ENCODE data around the gene AP1B1. TPM values are rescaled to one million over a fixed set of nuclear protein-coding genes. Genes with fewer than 3 reads are reported as not detected.
"Not testable (repeated sequence)": the region's sequence is repeated elsewhere in the genome, so short reads cannot be mapped to it uniquely, and the experiment has no call there.

Gene AP1B1
- total and polyA plus RNA-seq, 2 donors: 40.0 to 41.9 TPM

- no peak overlapping the region for H3K27ac ChIP-seq (ENCODE audit: low read depth)
- 87% methylated on average over 6 of the region's 6 CpGs for WGBS
- H3K4me1 ChIP-seq (ENCODE audit: insufficient read depth): no peaks in the 10 kb centered on the region
- H3K4me3 ChIP-seq (ENCODE audit: low read depth, low read length): no peak overlapping the region
- no peaks in the 10 kb centered on the region for H3K36me3 ChIP-seq (ENCODE audit: insufficient read depth)
- no peak for DNase-seq (ENCODE audit: extremely low spot score)
Observed at GRCh38 chr22:29380032-29380781, 8.2 kb downstream of the AP1B1 start.

DNA sequence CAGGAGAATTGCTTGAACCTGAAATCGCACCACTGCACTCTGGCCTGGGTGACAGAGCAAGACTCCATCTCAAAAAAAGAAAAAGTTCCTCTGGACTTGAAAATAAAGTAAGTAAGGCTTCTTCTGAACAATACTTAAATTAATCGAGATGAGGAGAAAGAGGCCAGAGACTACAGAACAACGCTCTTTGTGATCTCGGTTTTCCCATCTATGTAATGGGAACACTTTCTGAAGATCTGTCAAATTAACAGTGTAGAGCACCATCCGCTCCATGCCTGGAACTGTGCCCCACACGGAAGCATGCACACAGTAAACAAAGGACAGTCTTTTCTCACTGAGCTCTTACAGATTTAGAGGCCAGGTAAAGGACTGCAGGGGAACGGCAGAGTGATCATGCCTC is 9.1 kb downstream of the AP1B1 start:
- Histone ChIP-seq H3K4me3 (ENCODE audit: low read depth, low read length) (no peak overlapping the region), H3K27ac (ENCODE audit: low read depth) (no peak overlapping the region), H3K4me1 (ENCODE audit: insufficient read depth) (no peaks in the 10 kb centered on the region), H3K36me3 (ENCODE audit: insufficient read depth) (no peaks in the 10 kb centered on the region)
- no peak for DNase-seq (ENCODE audit: extremely low spot score)
- WGBS: 80% methylated on average over 7 of the region's 7 CpGs

GRCh38 chr22:29377979-29378378 is 10.4 kb downstream of the AP1B1 start:
- Histone ChIP-seq H3K27ac (ENCODE audit: low read depth) (no peak overlapping the region), H3K4me3 (ENCODE audit: low read depth, low read length) (no peak overlapping the region), H3K36me3 (ENCODE audit: insufficient read depth) (no peaks in the 10 kb centered on the region), H3K4me1 (ENCODE audit: insufficient read depth) (no peaks in the 10 kb centered on the region)
- peak; percentile 73 for DNase-seq (ENCODE audit: extremely low spot score)
- WGBS: 75% methylated on average over 7 of the region's 7 CpGs

DNA sequence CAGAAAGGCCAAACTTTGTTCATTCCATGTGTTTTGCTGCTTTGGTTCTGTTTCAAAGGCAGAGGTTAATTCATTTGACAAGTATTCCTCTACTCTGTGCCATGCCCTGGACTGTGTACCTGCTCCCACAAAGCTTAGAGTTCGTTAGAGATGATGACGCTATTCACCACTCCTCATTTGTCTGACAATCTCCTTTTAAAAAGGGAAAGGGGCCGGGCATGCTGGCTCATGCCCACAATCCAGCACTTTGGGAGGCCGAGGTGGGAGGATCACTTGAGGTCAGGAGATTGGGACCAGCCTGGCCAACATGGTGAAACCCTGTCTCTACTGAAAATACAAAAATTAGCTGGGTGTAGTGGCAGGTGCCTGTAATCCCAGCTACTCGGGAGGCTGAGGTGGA is 11.7 kb downstream of the AP1B1 start:
- not testable (repeated sequence) for H3K4me1 ChIP-seq (ENCODE audit: insufficient read depth); DNase-seq (ENCODE audit: extremely low spot score); H3K4me3 ChIP-seq (ENCODE audit: low read depth, low read length); H3K36me3 ChIP-seq (ENCODE audit: insufficient read depth)
- 85% methylated on average over 5 of the region's 5 CpGs for WGBS
- H3K27ac ChIP-seq (ENCODE audit: low read depth): peak overlapping the region; percentile 76

DNA sequence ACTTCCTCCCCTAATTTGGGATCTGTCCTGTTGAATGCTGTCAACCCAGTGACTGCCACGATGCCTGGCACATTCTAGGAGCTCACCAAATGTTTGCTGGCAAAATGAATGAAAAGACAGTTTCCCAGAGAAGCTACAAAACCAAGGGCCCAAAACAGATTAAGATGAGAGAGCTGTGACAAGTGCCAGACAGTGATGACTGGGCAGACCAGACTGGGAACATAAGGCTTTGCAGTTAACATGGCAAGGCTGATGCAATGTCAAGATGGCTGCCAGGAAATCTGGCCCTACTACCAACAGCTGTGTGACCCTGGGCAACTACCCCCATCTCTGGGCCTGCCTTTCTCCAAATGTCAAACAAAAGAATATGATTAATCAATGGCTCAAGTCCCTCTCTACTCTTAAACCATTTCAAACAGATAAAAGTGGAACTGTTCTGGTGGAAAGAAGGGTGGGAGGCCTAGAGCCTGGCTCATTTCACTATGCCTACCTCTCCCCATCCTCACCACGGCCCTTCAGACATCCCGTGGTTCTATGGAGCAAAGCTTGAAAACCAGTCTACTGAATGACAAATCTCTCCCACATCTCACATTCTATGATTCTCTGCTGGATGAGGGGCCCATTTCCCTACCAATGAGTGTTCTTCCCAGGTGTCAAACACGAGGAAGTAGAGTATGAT is 12.8 kb downstream of the AP1B1 start:
- no peak for DNase-seq (ENCODE audit: extremely low spot score)
- Histone ChIP-seq H3K4me3 (ENCODE audit: low read depth, low read length) (no peak overlapping the region), H3K4me1 (ENCODE audit: insufficient read depth) (no peaks in the 10 kb centered on the region), H3K36me3 (ENCODE audit: insufficient read depth) (no peaks in the 10 kb centered on the region), H3K27ac (ENCODE audit: low read depth) (no peak overlapping the region)
- WGBS: 69% methylated on average over 4 of the region's 4 CpGs

GRCh38 chr22:29374806-29375205 is 13.6 kb downstream of the AP1B1 start:
- H3K27ac ChIP-seq (ENCODE audit: low read depth); H3K4me3 ChIP-seq (ENCODE audit: low read depth, low read length); H3K4me1 ChIP-seq (ENCODE audit: insufficient read depth); H3K36me3 ChIP-seq (ENCODE audit: insufficient read depth); DNase-seq (ENCODE audit: extremely low spot score): not testable (repeated sequence)
- WGBS: 95% methylated on average over 7 of the region's 7 CpGs

DNA sequence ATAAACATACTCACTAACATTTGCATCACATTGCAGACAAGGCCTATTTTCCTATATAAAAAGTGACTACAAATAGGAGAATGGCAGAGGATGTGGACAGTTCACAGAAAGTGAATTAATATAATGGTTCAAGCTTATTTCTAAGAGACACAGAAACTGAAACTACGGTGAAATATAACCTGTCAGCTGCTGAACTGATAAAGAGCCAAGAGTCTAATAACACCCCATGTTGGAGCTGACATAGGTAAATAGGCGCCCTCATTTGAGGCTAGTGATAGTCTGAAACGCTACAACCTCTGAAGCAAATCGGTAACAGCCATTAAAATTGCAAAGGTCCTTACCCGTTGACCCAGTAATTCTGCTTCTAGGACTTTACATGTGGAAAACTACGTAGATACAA is 14.0 kb downstream of the AP1B1 start:
- H3K27ac ChIP-seq (ENCODE audit: low read depth): no peak overlapping the region
- no peak for DNase-seq (ENCODE audit: extremely low spot score)
- H3K36me3 ChIP-seq (ENCODE audit: insufficient read depth): no peaks in the 10 kb centered on the region
- 90% methylated on average over 6 of the region's 6 CpGs for WGBS
- no peaks in the 10 kb centered on the region for H3K4me1 ChIP-seq (ENCODE audit: insufficient read depth)
- H3K4me3 ChIP-seq (ENCODE audit: low read depth, low read length): no peak overlapping the region

DNA sequence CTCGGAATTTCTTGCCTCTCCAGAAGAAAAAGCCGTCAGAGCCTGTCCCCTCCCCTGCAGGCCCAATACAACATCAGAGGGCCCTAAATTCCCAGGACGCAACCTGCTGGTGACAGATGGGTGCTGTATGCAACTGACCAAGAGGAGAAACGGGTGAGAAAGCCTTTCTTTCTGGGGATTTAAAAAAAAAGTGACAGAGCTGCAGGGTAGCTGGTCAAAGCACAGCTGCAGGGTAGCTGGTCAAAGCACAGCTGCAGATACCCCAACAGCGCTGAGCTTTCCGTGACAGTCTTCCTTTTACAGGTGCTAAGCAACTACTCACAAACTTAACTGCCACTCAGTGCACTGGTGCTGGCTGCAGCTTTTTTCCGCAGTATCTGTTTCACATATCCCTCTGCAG is 17.8 kb downstream of the AP1B1 start:
- no peaks in the 10 kb centered on the region for H3K4me1 ChIP-seq (ENCODE audit: insufficient read depth)
- no peak for DNase-seq (ENCODE audit: extremely low spot score)
- 68% methylated on average over 7 of the region's 7 CpGs for WGBS
- no peaks in the 10 kb centered on the region for H3K36me3 ChIP-seq (ENCODE audit: insufficient read depth)
- no peak overlapping the region for H3K27ac ChIP-seq (ENCODE audit: low read depth)
- no peak overlapping the region for H3K4me3 ChIP-seq (ENCODE audit: low read depth, low read length)

DNA sequence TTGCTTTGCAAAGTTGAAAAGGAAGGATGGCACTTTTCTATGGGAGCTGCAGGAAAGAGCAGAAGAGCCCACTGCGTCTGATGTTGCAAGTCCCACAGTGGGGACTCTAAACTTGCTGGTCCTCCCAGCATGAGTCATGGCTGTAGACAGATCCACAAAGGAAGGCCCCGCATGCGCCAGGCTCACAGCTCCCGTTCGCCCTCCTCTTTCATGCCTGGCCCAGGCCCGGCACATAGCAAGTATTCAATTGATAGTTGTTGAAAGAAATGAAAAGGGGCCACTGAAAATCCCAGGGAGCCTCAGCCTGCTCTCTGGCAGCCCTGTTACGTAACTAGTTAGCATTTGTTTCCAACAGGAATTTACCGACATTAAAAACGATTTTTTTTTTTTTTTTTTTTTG is 18.9 kb downstream of the AP1B1 start:
- no peak overlapping the region for H3K27ac ChIP-seq (ENCODE audit: low read depth)
- H3K4me3 ChIP-seq (ENCODE audit: low read depth, low read length): no peak overlapping the region
- H3K4me1 ChIP-seq (ENCODE audit: insufficient read depth): no peaks in the 10 kb centered on the region
- WGBS: 52% methylated on average over 9 of the region's 9 CpGs
- no peaks in the 10 kb centered on the region for H3K36me3 ChIP-seq (ENCODE audit: insufficient read depth)
- no peak for DNase-seq (ENCODE audit: extremely low spot score)

DNA sequence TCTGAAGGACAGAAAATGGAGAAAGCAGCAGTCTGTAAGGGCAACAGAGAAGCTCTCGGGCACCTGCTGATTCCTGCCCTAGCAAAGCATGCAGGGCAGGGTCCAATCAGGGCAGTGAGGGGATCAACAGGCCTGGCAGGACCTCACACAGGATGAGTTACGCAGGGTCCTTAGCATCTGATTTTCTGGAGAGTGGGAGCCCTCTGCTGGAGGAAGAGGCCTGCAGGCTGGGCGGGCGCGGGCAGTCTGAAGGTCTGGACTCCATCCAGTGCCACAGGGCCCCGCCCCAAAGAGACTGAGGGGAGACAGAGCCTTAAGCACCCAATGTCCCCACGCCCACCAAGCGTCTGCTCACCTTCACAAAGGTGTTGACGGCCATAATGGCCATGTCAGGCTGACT is 28.9 kb downstream of the AP1B1 start:
- H3K4me3 ChIP-seq (ENCODE audit: low read depth, low read length): no peak overlapping the region
- no peaks in the 10 kb centered on the region for H3K4me1 ChIP-seq (ENCODE audit: insufficient read depth)
- no peak for DNase-seq (ENCODE audit: extremely low spot score)
- no peaks in the 10 kb centered on the region for H3K36me3 ChIP-seq (ENCODE audit: insufficient read depth)
- WGBS: 22% methylated on average over 9 of the region's 9 CpGs
- no peak overlapping the region for H3K27ac ChIP-seq (ENCODE audit: low read depth)

DNA sequence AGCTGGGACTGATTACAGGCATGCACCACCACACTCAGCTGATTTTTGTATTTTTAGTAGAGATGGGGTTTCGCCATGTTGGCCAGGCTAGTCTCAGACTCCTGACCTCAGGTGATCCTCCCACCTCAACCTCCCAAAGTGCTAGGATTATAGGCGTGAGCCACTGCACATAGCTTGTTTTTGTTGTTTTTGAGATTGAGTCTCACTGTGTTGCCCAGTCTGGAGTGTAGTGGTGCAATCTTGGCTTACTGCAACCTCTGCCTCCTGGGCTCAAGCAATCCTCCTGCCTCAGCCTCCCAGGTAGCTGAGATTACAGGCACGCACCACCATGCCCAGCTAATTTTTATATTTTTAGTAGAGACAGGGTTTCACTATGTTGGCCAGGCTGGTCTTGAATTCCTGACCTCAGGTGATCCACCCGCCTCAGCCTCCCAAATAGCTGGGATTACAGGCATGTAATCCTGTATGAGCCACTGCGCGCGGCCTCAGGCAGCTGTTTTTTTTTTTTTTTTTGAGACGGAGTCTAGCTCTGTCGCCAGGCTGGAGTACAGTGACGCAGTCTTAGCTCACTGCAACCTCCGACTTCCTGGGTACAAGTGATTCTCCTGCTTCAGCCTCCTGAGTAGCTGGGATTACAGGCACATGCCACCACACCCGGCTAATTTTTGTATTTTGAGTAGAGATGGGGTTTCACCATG is 31.0 kb downstream of the AP1B1 start:
- not testable (repeated sequence) for H3K27ac ChIP-seq (ENCODE audit: low read depth); DNase-seq (ENCODE audit: extremely low spot score); H3K36me3 ChIP-seq (ENCODE audit: insufficient read depth); H3K4me1 ChIP-seq (ENCODE audit: insufficient read depth); H3K4me3 ChIP-seq (ENCODE audit: low read depth, low read length)
- WGBS: 94% methylated on average over 12 of the region's 12 CpGs

GRCh38 chr22:29353860-29354259 is 34.5 kb downstream of the AP1B1 start:
- no peak overlapping the region for H3K27ac ChIP-seq (ENCODE audit: low read depth)
- no peak for DNase-seq (ENCODE audit: extremely low spot score)
- WGBS: 94% methylated on average over 8 of the region's 8 CpGs
- H3K36me3 ChIP-seq (ENCODE audit: insufficient read depth): peaks cover 2% of the 10 kb centered on the region
- H3K4me3 ChIP-seq (ENCODE audit: low read depth, low read length): no peak overlapping the region
- H3K4me1 ChIP-seq (ENCODE audit: insufficient read depth): no peaks in the 10 kb centered on the region

DNA sequence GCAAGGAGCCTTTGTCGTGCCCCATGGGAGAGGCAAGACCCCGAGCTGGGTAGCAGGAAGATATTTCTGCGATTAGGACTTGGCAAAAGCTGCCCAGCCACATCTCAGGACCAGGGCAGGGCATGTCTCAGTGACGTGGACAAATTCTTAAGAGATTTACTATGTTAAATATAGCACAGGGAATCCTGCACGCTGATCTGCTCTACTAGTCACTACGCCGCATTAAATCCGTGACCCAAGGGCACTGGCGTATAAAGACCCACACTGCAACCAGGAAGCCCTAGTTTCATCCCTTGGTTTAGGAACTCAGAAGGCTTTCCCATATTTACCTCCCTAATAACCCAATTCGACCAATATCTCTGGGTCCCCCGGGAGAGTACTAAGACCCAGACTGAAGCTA is 35.1 kb downstream of the AP1B1 start:
- no peak overlapping the region for H3K27ac ChIP-seq (ENCODE audit: low read depth)
- no peak overlapping the region for H3K4me3 ChIP-seq (ENCODE audit: low read depth, low read length)
- WGBS: 88% methylated on average over 11 of the region's 11 CpGs
- no peak for DNase-seq (ENCODE audit: extremely low spot score)
- peaks cover 2% of the 10 kb centered on the region for H3K36me3 ChIP-seq (ENCODE audit: insufficient read depth)
- no peaks in the 10 kb centered on the region for H3K4me1 ChIP-seq (ENCODE audit: insufficient read depth)

DNA sequence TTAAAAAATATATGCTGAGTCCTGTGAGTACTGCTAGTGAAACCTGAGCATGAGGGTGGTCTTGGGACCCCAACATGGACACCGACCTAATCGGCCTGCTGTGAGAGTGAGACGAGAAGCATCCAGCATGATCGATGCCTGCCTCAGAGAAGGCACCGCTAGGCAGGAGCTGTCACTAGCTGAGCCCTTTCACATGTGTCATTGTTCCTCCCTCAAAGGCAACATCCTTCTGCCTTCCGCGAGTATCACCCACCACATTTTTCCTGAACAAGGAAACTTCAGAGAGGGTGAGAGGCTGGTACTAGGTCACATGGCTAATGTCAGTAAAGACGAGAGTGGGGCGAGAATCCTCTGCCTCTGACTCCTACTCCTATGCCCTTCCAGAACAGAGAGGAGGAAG is 35.6 kb downstream of the AP1B1 start:
- Histone ChIP-seq H3K36me3 (ENCODE audit: insufficient read depth) (peaks cover 2% of the 10 kb centered on the region), H3K27ac (ENCODE audit: low read depth) (no peak overlapping the region), H3K4me1 (ENCODE audit: insufficient read depth) (no peaks in the 10 kb centered on the region), H3K4me3 (ENCODE audit: low read depth, low read length) (no peak overlapping the region)
- WGBS: 90% methylated on average over 9 of the region's 9 CpGs
- no peak for DNase-seq (ENCODE audit: extremely low spot score)

All from urinary bladder (tissue), 4 donors.